ENCODE measurements around the gene KLHDC4.
"Not testable (repeated sequence)": the region's sequence is repeated elsewhere in the genome, so short reads cannot be mapped to it uniquely, and the experiment has no call there.

Gene KLHDC4

DNA sequence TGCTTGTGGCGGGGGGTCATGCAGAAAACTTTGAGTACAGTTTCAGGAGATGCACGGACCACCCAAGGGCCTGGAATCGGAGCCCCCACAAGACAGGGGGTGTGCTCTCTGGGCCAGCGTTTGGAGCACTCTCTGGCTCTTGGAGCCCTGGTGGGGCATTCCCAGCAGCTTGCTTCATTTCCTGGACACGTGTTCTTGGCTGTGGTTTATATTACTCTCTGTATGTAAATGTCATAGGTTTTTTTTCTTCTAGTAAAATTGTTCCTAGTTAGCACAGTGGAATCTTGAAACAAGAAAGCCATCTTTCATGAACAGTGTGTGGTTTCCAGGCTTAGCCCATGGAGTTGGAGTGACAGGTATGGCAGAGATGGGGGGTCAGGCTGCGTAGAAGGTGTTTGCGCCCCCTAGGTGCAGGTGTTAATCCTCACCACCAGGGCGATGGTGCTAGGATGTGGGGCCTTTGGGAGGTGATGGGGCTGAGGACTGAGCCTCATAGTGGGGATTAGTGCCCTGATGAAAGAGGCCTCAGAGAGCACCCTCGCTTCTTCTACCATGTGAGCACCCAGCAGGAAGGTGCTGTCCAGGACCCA is 83.7 kb downstream of the KLHDC4 start:
- TF ChIP-seq, protein P1, sequence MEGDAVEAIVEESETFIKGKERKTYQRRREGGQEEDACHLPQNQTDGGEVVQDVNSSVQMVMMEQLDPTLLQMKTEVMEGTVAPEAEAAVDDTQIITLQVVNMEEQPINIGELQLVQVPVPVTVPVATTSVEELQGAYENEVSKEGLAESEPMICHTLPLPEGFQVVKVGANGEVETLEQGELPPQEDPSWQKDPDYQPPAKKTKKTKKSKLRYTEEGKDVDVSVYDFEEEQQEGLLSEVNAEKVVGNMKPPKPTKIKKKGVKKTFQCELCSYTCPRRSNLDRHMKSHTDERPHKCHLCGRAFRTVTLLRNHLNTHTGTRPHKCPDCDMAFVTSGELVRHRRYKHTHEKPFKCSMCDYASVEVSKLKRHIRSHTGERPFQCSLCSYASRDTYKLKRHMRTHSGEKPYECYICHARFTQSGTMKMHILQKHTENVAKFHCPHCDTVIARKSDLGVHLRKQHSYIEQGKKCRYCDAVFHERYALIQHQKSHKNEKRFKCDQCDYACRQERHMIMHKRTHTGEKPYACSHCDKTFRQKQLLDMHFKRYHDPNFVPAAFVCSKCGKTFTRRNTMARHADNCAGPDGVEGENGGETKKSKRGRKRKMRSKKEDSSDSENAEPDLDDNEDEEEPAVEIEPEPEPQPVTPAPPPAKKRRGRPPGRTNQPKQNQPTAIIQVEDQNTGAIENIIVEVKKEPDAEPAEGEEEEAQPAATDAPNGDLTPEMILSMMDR (IDR thresholded peaks at IDR 0.05; ENCODE audit: control insufficient read depth, extremely low read depth, insufficient read depth) = 0 out of 2 replicates have a peak, but pooled peaks have one; percentile 30
- no peak overlapping the region for H3K4me3 ChIP-seq (ENCODE audit: low read depth, low read length)
- no peak for DNase-seq (ENCODE audit: low read depth)

DNA sequence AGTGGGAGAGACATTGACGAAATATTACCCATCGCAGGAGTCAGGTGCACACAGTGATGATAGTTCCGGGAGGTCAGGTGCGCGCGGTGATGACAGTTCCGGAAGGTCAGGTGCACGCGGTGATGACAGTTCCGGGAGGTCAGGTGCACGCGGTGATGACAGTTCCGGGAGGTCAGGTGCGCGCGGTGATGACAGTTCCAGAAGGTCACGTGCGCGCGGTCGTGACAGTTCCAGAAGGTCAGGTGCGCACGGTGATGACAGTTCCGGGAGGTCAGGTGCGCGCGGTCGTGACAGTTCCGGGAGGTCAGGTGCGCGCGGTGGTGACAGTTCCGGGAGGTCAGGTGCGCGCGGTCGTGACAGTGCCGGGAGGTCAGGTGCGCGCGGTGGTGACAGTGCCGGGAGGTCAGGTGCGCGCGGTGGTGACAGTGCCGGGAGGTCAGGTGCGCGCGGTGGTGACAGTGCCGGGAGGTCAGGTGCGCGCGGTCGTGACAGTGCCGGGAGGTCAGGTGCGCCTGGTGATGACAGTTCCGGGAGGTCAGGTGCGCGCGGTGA is 84.7 kb downstream of the KLHDC4 start:
- H3K4me3 ChIP-seq (ENCODE audit: low read depth, low read length); DNase-seq (ENCODE audit: low read depth): not testable (repeated sequence)

DNA sequence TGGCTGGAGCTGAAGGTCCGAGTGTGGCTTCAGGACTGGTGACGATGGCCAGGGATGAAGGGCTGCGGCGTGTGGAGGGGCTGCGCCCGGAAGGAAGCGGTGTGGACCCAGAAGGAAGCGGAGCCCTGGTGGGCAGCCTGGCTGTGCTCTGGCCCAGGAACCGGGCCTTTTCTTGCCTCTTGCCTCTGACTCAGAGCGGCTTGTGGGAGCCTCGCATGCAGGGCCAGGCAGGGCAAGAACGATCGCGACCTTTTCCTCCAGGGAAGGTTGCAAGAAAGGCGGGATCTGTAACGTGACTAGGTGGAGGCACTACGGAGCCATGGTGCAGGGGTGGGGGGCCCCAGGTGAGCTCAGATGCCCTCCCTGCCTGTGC is 85.5 kb downstream of the KLHDC4 start:
- TF ChIP-seq, protein P1 (IDR thresholded peaks at IDR 0.05; ENCODE audit: control insufficient read depth, extremely low read depth, insufficient read depth) = no peak
- no peak overlapping the region for H3K4me3 ChIP-seq (ENCODE audit: low read depth, low read length)
- no peak for DNase-seq (ENCODE audit: low read depth)

DNA sequence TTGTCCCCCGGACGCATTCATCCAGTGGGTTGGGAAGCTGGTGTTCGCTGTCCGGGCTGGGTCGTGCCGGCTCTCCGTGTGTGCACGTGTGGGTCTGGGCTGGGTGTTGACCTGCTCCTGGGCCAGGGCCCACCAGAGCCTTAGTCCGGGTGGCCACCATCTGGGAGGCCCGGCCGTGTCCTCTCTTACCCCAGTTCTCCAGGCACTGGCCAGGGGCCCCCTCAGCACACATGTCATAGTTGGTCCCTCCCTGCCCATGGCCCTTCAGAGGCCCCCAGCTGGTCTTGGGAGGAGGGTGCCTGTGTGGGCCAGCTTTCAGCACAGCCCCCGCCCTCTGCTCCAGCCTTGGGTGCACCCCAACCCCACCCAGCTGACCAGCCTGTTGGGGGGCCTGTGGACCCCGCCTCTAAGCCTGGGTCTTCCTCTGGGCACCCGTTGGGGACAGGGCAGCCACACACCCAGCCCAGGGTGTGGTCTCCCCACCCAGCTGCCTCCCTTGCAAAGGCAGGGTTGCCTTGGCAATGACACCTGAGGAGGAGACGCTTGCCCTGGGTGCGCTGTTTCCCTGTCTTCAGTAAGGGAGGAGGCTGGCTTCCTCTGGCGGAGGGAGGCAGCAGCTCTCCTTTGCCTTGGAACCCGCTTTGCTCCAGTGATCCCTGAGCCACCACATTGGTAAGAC is 86.1 kb downstream of the KLHDC4 start:
- TF ChIP-seq, protein P1 (IDR thresholded peaks at IDR 0.05; ENCODE audit: control insufficient read depth, extremely low read depth, insufficient read depth) = no peak
- no peak for DNase-seq (ENCODE audit: low read depth)
- no peak overlapping the region for H3K4me3 ChIP-seq (ENCODE audit: low read depth, low read length)

DNA sequence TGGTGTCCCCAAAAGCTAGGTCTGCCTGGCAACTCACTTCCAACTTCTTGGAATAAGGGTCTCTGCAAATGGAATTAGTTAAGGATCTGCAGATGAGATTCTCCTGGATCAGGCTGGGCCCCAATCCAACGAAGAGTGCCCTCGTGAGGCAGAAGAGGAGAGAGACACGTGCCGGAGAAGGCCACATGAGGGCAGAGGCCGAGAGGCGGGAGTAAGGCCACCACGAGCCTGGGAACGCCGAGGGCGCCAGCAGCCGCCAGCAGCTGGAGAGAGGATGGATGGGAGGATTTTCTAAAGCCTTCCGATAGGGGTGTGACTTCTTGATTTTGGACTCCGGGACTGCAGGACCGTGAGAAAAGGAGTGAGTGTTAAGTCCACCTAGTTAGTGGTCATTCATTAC is 87.2 kb downstream of the KLHDC4 start:
- TF ChIP-seq, protein P1 (IDR thresholded peaks at IDR 0.05; ENCODE audit: control insufficient read depth, extremely low read depth, insufficient read depth) = no peak
- H3K4me3 ChIP-seq (ENCODE audit: low read depth, low read length) = no peak overlapping the region
- DNase-seq (ENCODE audit: low read depth) = no peak

DNA sequence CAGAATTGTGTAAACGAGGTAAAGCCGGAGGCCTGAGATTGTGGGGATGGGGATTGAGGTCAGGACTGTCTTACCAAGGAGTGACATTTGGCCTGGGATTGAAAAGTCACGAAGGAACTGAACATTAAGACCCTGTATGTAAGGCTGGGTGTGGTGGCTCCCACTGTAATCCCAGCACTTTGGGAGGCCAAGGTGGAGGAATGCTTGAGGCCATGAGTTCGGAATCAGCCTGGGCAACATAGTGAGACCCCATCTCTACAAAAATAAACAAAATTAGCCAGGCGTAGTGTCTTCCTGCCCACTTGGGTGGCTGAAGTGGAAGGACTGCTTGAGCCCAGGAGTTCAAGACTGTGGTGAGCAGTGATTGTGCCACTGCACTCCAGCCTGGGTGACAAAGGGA is 88.0 kb downstream of the KLHDC4 start:
- DNase-seq (ENCODE audit: low read depth) = no peak
- TF ChIP-seq, protein P1 (IDR thresholded peaks at IDR 0.05; ENCODE audit: control insufficient read depth, extremely low read depth, insufficient read depth) = no peak
- no peak overlapping the region for H3K4me3 ChIP-seq (ENCODE audit: low read depth, low read length)

DNA sequence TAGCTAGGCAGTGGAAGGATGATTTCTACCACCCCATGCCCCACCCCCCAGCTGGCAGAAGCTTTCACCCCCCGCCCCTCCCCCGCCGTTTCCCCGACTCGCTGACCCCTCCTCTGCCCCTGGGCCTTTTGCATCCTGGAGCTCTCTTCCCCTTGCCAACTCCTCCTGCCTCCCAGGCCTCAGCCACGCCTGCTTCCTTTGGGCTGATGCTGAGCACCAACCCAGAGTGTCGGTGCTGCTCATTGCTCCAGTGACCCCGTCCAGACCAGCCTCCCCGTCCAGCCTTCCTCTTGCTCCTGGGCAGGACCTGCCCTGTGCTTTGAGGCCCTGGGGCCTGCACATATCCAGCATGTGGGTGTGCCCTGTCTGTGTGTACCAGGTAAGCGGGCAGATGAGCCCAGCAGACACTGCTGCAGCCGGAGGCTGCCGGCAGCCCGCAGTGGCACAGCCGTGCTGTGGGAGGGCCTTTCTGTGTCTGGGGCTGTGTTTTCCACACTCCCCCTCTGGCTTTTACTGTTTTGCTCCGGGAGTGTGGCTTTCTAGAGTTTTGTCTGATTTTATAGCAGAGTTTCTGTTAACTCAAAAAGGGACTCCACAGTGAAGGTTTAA is 90.6 kb downstream of the KLHDC4 start:
- DNase-seq (ENCODE audit: low read depth) = no peak
- H3K4me3 ChIP-seq (ENCODE audit: low read depth, low read length) = no peak overlapping the region
- TF ChIP-seq, protein P1 (IDR thresholded peaks at IDR 0.05; ENCODE audit: control insufficient read depth, extremely low read depth, insufficient read depth) = no peak

All from LNCaP clone FGC (cell line).